GM10248 (cell line): ENCODE data around the gene CYTH1.

Experiments
- CTCF ChIA-PET: fragments of 300-600 bp; sonication (Branson Sonifier 250); formaldehyde crosslinking; extraction: SDS; loops from one replicate; lab custom pipeline; 2021; ENCODE audit warnings: antibody characterized with exemption; lab: Yijun Ruan, JAX
- POLR2A ChIA-PET: fragments of 350-650 bp; sonication (Branson Sonifier 250); formaldehyde crosslinking; extraction: SDS; loops from one replicate; lab custom pipeline; 2020; ENCODE audit warnings: antibody characterized with exemption; lab: Yijun Ruan, JAX
- DNase-seq: peaks from one replicate; pipeline ENCODE4 v3.0.0; 2012; ENCODE audit errors: extremely low spot score
- CTCF ChIP-seq: IDR thresholded peaks from 2 replicates; pipeline ENCODE4 v1.5.1; 2012; ENCODE audit warnings: mild to moderate bottlenecking, low read depth; ENCODE audit errors: extremely low read depth, missing control alignments, control extremely low read depth

CYTH1 gene

DNA sequence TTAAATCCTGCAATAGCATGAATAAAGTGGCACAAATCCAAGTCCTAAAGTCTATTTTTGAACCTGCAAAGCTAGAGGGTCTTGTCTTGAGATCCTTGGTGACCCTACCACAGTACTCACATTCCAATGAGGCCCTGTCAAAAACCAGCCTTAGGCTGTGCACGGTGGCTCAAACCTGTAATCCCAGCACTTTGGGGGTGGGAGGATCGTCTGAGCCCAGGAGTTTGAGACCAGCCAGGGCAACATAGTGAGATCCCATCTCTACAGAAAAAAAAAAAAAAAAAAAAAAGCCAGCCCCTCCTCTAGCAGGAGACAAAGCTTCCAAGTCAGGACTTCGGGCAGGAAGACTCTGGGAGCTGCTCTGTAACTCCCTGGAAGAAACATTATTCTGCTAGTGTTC lies 16.3 kb downstream of the CYTH1 start:
- POLR2A ChIA-PET, result interaction anchor here (0.6 kb wide), 1 partner anchor 1794 kb away, joined by 5 read pairs; no protein-coding TSS in a partner anchor
- CTCF ChIA-PET, result interaction anchor here (1.7 to 1.8 kb wide), 2 partner anchors 20 to 29 kb away, joined by 4 read pairs; no protein-coding TSS in a partner anchor
- TF ChIP-seq CTCF, result no peak
- DNase-seq, result no peak

DNA sequence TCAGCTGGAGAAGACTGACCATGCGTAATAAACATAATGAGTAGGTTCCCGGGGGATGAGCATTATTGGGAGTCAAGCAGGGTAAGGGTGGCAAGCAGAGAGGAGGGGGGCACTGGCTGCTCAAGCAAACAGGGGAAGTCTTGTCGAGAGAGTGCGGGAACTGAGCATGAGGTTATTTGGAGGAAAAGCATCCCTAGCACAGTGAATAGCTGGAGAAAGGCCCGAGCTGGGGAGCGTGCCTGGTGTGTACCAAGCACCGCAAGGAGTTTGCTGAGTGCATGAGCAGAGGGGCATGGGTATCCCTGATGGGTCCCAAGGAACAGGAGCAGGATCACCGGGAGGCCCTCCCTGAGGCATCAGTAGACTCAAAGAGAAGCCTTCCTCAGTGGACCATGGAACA lies 17.2 kb downstream of the CYTH1 start:
- TF ChIP-seq CTCF, result no peak
- CTCF ChIA-PET, result interaction anchor here (0.6 to 1.7 kb wide), 4 partner anchors 8 to 28 kb away, joined by 3 to 5 read pairs (median 4); no protein-coding TSS in a partner anchor
- DNase-seq, result no peak
- POLR2A ChIA-PET, result no interaction called here

DNA sequence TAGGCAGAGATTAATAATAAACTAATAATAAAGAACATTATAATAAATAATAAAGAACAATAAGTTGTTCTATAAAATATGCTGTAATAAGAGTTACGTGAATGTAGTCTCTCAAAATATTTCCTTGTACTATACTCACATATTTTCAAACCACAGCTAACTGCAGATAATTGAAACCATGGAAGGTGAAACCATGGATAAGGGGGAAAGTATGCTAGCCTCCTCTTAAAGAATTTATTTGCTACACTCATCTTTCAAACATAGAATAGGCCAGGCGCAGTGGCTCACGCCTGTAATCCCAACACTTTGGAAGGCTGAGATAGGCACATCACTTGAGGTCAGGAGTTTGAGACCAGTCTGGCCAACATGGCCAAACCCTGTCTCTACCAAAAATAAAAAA lies 18.5 kb downstream of the CYTH1 start:
- no peak for TF ChIP-seq CTCF
- POLR2A ChIA-PET, result no interaction called here
- DNase-seq, result no peak
- CTCF ChIA-PET, result interaction anchor here (1.3 to 1.5 kb wide), 2 partner anchors 10 to 24 kb away, joined by 4 to 5 read pairs; no protein-coding TSS in a partner anchor

DNA sequence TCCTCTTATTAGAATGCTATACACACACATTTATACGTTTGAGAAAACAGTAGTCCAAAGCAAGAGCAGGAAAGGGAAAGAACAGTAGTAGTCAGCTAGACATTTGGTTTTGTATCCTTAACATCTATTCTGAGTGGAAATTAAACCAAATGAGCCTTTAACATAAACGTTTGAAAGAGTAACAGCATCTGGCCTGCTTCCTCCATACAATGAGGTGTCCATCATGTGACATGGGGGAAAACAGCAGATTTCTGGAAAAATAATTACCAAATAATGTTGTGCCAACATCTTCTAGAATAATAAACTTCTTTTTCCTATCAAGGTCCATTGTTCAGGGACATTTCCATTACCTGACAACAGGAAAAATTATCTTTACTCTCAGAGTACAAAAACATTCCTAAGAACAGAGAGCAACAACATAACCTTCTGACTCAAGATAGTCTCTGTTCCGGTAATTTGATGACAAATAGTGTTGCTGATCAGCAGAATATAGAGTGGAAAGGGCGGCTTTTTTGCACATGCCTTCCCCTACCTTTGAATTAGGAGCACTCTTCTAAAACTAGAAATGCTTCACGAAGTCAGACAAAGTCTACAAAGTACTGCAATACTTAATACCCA lies 20.2 kb downstream of the CYTH1 start:
- ChIA-PET CTCF (interaction anchor here (1.0 to 5.5 kb wide), 2 partner anchors 9 to 55 kb away, joined by 3 to 32 read pairs; no protein-coding TSS in a partner anchor), POLR2A (no interaction called here)
- no peak for DNase-seq
- no peak for TF ChIP-seq CTCF

DNA sequence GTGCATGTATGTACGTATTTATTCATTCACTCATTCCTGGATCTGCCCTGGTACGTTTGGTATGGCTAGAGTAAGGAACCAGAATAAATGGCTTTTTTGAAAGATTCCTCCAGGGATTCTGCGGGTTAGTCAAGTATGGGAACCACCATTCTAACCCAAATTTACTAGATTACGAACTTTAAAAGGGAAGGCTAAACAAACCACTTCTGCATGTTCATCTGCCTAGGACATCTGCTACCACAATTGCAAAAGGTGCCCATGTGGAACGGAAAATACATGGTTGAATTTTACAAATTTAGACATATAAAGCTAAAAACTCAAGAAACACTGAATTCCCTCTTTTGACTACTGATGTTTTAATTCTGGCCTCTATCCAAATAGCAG lies 22.1 kb downstream of the CYTH1 start:
- no peak for TF ChIP-seq CTCF
- ChIA-PET CTCF (interaction anchor here (0.9 to 5.5 kb wide), 6 partner anchors 10 to 20 kb away, joined by 3 to 32 read pairs (median 6); no protein-coding TSS in a partner anchor), POLR2A (interaction anchor here (1.5 to 2.5 kb wide), 2 partner anchors 9 to 11 kb away, joined by 4 to 17 read pairs; no protein-coding TSS in a partner anchor)
- DNase-seq, result no peak

DNA sequence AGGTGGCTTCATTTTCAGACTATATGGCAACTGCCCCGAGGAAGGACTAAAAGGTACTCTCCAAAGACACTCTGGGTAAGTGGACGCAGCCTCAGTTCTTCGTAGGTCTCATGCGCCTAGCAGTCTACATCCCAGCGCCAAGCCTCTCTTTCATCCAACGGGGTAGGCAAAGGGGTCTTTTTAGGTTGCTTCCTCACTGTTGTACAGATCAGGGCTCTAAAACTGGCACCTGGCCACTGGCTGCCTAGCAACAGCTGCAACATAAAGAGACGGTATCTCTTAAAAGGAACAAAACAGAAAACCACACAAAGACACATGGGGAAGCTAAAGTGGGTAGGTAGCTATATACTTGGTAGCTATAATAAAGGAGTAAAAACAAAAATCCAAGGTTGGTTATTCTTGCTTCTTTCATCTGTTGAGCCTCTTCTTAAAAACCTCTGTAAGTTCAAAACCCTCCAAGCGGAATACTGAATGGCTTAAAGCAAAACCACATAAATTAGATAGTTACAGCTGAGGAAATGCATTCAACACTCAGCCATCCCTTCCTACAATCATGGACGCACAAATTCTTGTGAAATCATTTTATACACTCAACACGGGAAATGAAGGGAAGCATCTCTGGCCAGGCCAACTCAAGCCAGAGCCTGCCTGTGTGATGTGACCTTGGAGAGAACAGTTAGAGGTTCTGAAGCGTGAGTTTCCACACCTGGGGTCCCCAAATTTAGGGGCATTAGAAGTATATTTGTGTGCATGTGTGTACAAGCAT lies 22.7 kb downstream of the CYTH1 start:
- ChIA-PET POLR2A (interaction anchor here (1.5 to 2.5 kb wide), 2 partner anchors 10 kb away, joined by 4 to 17 read pairs; no protein-coding TSS in a partner anchor), CTCF (interaction anchor here (0.9 to 5.5 kb wide), 7 partner anchors 10 to 22 kb away, joined by 3 to 32 read pairs (median 5); no protein-coding TSS in a partner anchor)
- DNase-seq, result no peak
- TF ChIP-seq CTCF, result no peak
